ENCODE data around the gene YIF1A. TPM values are rescaled to one million over a fixed set of nuclear protein-coding genes. Genes with fewer than 3 reads are reported as not detected.

Gene YIF1A
- polyA plus RNA-seq, 1 of the 3 experiments (the other 2 are of a cell fraction) = 123 TPM

DNA sequence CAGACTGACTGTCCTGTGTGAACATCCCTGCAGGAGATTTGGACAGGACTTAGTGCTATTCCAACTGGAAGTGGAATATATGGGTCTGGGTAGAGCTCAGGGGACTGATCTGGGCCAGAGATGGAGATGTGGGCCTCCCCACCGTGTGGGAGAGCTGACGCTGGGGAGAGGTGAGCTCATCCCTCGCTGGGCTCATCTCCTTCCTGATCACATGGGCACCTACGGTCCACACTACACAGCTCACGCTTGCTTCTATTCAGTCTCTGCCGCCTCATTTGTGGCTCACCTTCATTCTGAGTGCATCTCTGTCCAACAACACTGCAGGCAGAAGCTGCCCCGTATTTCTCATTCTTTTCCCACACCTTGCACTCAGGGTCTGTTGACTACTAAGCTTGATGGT, 37.1 kb downstream of the YIF1A start:
- POLR2A ChIA-PET = no interaction called here
- no peaks in the 10 kb centered on the region for H3K9me3 ChIP-seq
- no peak overlapping the region for H3K4me3 ChIP-seq (ENCODE audit: low read depth in 2 of 2, low read length in 1 of 2)
- peaks cover 0 to 7% of the 10 kb centered on the region in 2 experiments; a peak in 1 of 4 replicates for H3K4me1 ChIP-seq (ENCODE audit: control insufficient read depth in 1 of 2, insufficient read depth in 2 of 2, low read depth in 1 of 2, low read length in 1 of 2)
- WGBS (ENCODE audit: low lambda C conversion rate) = 92% methylated on average over 4 of the region's 7 CpGs
- no peaks in the 10 kb centered on the region for H3K9me2 ChIP-seq
- CTCF ChIA-PET = interaction anchor here (1.0 to 3.5 kb wide), 4 partner anchors 13 to 31 kb away, joined by 3 to 15 read pairs (median 6); no protein-coding TSS in a partner anchor
- peaks cover 15% of the 10 kb centered on the region for H3F3A ChIP-seq (replicated peaks; ENCODE audit: insufficient read depth)
- H4K20me1 ChIP-seq (ENCODE audit: insufficient read depth) = no peaks in the 10 kb centered on the region
- no peak overlapping the region for H3K27ac ChIP-seq (ENCODE audit: low read depth in 2 of 2, low read length in 1 of 2)
- no peaks in the 10 kb centered on the region for H3K27me3 ChIP-seq (ENCODE audit: insufficient read depth)
- no peak for TF ChIP-seq CHD2 (IDR thresholded peaks at IDR 0.05; ENCODE audit: low read length, partially characterized antibody)
- no peak for TF ChIP-seq EZH2phosphoT487 (IDR thresholded peaks at IDR 0.05; ENCODE audit: borderline replicate concordance, low read depth)
- TF ChIP-seq, protein P1, sequence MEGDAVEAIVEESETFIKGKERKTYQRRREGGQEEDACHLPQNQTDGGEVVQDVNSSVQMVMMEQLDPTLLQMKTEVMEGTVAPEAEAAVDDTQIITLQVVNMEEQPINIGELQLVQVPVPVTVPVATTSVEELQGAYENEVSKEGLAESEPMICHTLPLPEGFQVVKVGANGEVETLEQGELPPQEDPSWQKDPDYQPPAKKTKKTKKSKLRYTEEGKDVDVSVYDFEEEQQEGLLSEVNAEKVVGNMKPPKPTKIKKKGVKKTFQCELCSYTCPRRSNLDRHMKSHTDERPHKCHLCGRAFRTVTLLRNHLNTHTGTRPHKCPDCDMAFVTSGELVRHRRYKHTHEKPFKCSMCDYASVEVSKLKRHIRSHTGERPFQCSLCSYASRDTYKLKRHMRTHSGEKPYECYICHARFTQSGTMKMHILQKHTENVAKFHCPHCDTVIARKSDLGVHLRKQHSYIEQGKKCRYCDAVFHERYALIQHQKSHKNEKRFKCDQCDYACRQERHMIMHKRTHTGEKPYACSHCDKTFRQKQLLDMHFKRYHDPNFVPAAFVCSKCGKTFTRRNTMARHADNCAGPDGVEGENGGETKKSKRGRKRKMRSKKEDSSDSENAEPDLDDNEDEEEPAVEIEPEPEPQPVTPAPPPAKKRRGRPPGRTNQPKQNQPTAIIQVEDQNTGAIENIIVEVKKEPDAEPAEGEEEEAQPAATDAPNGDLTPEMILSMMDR (IDR thresholded peaks at IDR 0.05) = no peak
- TF ChIP-seq, protein P2, sequence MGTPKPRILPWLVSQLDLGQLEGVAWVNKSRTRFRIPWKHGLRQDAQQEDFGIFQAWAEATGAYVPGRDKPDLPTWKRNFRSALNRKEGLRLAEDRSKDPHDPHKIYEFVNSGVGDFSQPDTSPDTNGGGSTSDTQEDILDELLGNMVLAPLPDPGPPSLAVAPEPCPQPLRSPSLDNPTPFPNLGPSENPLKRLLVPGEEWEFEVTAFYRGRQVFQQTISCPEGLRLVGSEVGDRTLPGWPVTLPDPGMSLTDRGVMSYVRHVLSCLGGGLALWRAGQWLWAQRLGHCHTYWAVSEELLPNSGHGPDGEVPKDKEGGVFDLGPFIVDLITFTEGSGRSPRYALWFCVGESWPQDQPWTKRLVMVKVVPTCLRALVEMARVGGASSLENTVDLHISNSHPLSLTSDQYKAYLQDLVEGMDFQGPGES (IDR thresholded peaks at IDR 0.05; ENCODE audit: low read depth, low read length) = no peak
- no peak for TF ChIP-seq POLR2AphosphoS5 (IDR thresholded peaks at IDR 0.05; ENCODE audit: low read depth, low read length)
- no peak for TF ChIP-seq EP300 (IDR thresholded peaks at IDR 0.05; ENCODE audit: borderline replicate concordance in 1 of 2, low read depth in 1 of 2, low read length in 1 of 2)
- TF ChIP-seq RFX5 (IDR thresholded peaks at IDR 0.05; ENCODE audit: low read length) = no peak
- TF ChIP-seq, protein P3, sequence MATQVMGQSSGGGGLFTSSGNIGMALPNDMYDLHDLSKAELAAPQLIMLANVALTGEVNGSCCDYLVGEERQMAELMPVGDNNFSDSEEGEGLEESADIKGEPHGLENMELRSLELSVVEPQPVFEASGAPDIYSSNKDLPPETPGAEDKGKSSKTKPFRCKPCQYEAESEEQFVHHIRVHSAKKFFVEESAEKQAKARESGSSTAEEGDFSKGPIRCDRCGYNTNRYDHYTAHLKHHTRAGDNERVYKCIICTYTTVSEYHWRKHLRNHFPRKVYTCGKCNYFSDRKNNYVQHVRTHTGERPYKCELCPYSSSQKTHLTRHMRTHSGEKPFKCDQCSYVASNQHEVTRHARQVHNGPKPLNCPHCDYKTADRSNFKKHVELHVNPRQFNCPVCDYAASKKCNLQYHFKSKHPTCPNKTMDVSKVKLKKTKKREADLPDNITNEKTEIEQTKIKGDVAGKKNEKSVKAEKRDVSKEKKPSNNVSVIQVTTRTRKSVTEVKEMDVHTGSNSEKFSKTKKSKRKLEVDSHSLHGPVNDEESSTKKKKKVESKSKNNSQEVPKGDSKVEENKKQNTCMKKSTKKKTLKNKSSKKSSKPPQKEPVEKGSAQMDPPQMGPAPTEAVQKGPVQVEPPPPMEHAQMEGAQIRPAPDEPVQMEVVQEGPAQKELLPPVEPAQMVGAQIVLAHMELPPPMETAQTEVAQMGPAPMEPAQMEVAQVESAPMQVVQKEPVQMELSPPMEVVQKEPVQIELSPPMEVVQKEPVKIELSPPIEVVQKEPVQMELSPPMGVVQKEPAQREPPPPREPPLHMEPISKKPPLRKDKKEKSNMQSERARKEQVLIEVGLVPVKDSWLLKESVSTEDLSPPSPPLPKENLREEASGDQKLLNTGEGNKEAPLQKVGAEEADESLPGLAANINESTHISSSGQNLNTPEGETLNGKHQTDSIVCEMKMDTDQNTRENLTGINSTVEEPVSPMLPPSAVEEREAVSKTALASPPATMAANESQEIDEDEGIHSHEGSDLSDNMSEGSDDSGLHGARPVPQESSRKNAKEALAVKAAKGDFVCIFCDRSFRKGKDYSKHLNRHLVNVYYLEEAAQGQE (IDR thresholded peaks at IDR 0.05; ENCODE audit: low read depth, low read length) = no peak
- no peak for TF ChIP-seq TEAD4 (IDR thresholded peaks at IDR 0.05; ENCODE audit: borderline replicate concordance, insufficient read depth)
- no peak for TF ChIP-seq FOXJ3 (CRISPR knock-in tag; IDR thresholded peaks at IDR 0.05)
- TF ChIP-seq, protein P4, sequence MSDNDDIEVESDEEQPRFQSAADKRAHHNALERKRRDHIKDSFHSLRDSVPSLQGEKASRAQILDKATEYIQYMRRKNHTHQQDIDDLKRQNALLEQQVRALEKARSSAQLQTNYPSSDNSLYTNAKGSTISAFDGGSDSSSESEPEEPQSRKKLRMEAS (IDR thresholded peaks at IDR 0.05; ENCODE audit: low read depth) = no peak
- TF ChIP-seq, protein P5, sequence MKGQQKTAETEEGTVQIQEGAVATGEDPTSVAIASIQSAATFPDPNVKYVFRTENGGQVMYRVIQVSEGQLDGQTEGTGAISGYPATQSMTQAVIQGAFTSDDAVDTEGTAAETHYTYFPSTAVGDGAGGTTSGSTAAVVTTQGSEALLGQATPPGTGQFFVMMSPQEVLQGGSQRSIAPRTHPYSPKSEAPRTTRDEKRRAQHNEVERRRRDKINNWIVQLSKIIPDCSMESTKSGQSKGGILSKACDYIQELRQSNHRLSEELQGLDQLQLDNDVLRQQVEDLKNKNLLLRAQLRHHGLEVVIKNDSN (IDR thresholded peaks at IDR 0.05; ENCODE audit: borderline replicate concordance, low read depth) = no peak
- no peak for TF ChIP-seq SMC3 (IDR thresholded peaks at IDR 0.05; ENCODE audit: low read depth, low read length)
- peaks cover 12 to 26% of the 10 kb centered on the region in 2 experiments for H3K36me3 ChIP-seq (replicated peaks in 1 of 2; ENCODE audit: control insufficient read depth in 1 of 2, insufficient read depth in 2 of 2, low read length in 1 of 2)
- DNase-seq = no peak
- no peak overlapping the region for H3K4me2 ChIP-seq
- H2AFZ ChIP-seq (ENCODE audit: low read depth) = no peak overlapping the region
- no peak overlapping the region for H3K9ac ChIP-seq
- no peaks in the 10 kb centered on the region for H3K79me2 ChIP-seq (ENCODE audit: insufficient read depth)

Data from SK-N-SH (cell line).